ENCODE measurements around the gene FRRS1. TPM values are rescaled to one million over a fixed set of nuclear protein-coding genes. Genes with fewer than 3 reads are reported as not detected.

FRRS1 gene
- total and polyA plus RNA-seq, 10 of the 15 experiments (the other 5 are each of a cell fraction or from before 2014, with no cell fraction given) = 0.13 to 18.9 (median 8.0) TPM

GRCh38 chr1:99717005-99717404, 49.4 kb downstream of the FRRS1 start:
- H3K27me3 ChIP-seq (replicated peaks in 1 of 2; ENCODE audit: control insufficient read depth in 2 of 2, insufficient read depth in 2 of 2, low read length in 1 of 2) = no peaks in the 10 kb centered on the region
- DNase-seq (ENCODE audit: low read depth, low spot score) (no peak), FAIRE-seq (no peak), ATAC-seq (no peak)
- no peaks in the 10 kb centered on the region for H4K20me1 ChIP-seq (ENCODE audit: control insufficient read depth, insufficient read depth)
- no peak overlapping the region for H3K9ac ChIP-seq (ENCODE audit: control insufficient read depth, insufficient read depth, low read length)
- H2AFZ ChIP-seq (ENCODE audit: control insufficient read depth, low read depth, low read length) = no peak overlapping the region
- H3K4me3 ChIP-seq = no peak overlapping the region
- ChIA-PET CTCF (interaction anchor here (0.7 kb wide), 1 partner anchor 28 kb away, joined by 3 read pairs; no protein-coding TSS in a partner anchor), RAD21 (ENCODE audit: unreplicated experiment) (no interaction called here), POLR2A (no interaction called here), SMC1A (ENCODE audit: uncharacterized antibody, unreplicated experiment) (interaction anchor here (1.2 to 1.3 kb wide), 2 partner anchors 14 to 29 kb away, joined by 3 to 7 read pairs; no protein-coding TSS in a partner anchor)
- no peak overlapping the region for H3K4me2 ChIP-seq (ENCODE audit: control insufficient read depth, insufficient read depth)
- no peak overlapping the region for H3K27ac ChIP-seq (ENCODE audit: control insufficient read depth, insufficient read depth)
- H3K79me2 ChIP-seq (ENCODE audit: control insufficient read depth, insufficient read depth, low read length) = no peaks in the 10 kb centered on the region
- TF ChIP-seq RB1 (IDR thresholded peaks at IDR 0.05; ENCODE audit: borderline replicate concordance) (no peak), BMI1 (IDR thresholded peaks at IDR 0.05; ENCODE audit: borderline replicate concordance) (no peak), TCF12 (IDR thresholded peaks at IDR 0.05; ENCODE audit: low read depth, low read length) (no peak), ZBTB4 (CRISPR knock-in tag; IDR thresholded peaks at IDR 0.05) (no peak), BCLAF1 (IDR thresholded peaks at IDR 0.05) (no peak), NFYA (IDR thresholded peaks at IDR 0.05; ENCODE audit: borderline replicate concordance, low read depth, low read length) (no peak), MYB (IDR thresholded peaks at IDR 0.05; ENCODE audit: borderline replicate concordance, low read depth, low read length) (no peak), NFIC (IDR thresholded peaks at IDR 0.05; ENCODE audit: low read depth, low read length) (no peak), RAD21 (IDR thresholded peaks at IDR 0.05; ENCODE audit: insufficient read depth, low read depth, low read length) (no peak), NFYB (IDR thresholded peaks at IDR 0.05; ENCODE audit: insufficient read depth, low read depth, low read length) (no peak), STAT3 (IDR thresholded peaks at IDR 0.05; ENCODE audit: low read depth, low read length) (no peak), KDM1A (IDR thresholded peaks at IDR 0.05; ENCODE audit: borderline replicate concordance) (no peak)
- 100% methylated on average over 1 of the region's 1 CpG for WGBS (ENCODE audit: insufficient coverage, insufficient replicate concordance, low lambda C conversion rate, missing lambda C conversion rate)
- in situ Hi-C loops (cut with MboI) = no loop called here
- no peaks in the 10 kb centered on the region for H3K4me1 ChIP-seq (ENCODE audit: control insufficient read depth, insufficient read depth, low read length)
- intact Hi-C loops (cut with micrococcal nuclease; ENCODE audit: unreplicated experiment) = no loop called here
- peaks cover 2% of the 10 kb centered on the region in 2 experiments; a peak in 2 of 4 replicates for H3K36me3 ChIP-seq (ENCODE audit: control insufficient read depth in 2 of 2, insufficient read depth in 2 of 2, low read length in 1 of 2)
- no peaks in the 10 kb centered on the region for H3K9me3 ChIP-seq (replicated peaks; ENCODE audit: control insufficient read depth, insufficient read depth, low read length)
- BruUV-seq (replicated peaks) = TSS peak; percentile 12
